Erythroblast (primary cell): Measurements from ENCODE around the gene DGLUCY.

Experiments used
- DNase-seq, 2 experiments: peaks; one replicate each; lab custom pipeline; 2025; lab: John Stamatoyannopoulos, UW
- GATA1 ChIP-seq: IDR thresholded peaks from 2 replicates; pipeline ENCODE4 v1.6.1; 2011; ENCODE audit warnings: low read depth, mild to moderate bottlenecking, control low read depth, low read length, moderate library complexity
- POLR2A ChIP-seq: IDR thresholded peaks from 2 replicates; pipeline ENCODE4 v1.6.1; 2011; ENCODE audit warnings: mild to moderate bottlenecking, low read length

Gene DGLUCY

DNA sequence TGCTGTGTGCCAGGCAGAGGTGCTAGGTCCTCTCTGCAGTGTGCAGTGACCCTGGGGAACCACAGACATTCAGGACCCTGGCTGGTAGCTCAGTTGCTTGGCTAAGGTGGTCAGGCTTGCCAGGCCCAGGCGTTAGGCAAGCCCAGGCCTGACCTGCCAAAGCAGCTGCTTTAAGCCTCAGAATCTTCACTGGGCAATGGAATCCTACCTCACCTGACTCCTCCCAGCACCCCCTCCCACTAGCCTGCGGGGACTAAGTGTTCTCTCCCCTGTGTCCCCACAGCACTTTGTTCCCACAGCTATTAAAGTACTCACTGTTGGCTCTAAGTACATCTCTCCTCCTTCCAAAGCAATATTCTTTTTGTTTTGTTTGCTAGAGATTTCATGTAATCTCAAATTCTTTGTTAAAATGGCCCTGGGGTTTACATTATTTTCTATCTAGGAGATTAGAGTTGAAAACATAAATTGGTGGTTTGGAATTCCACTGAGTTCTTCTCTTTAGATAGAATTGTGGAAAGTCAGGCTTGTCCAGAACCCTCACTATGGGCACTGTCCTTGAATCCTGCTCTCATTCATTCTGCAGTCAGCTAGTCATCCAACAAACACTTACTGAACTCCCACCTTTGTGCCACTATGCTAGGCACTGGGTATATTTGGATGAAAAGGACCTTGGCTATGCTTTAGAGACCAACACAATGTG lies 44.4 kb downstream of the DGLUCY start:
- no peak for TF ChIP-seq GATA1
- no peak for DNase-seq

DNA sequence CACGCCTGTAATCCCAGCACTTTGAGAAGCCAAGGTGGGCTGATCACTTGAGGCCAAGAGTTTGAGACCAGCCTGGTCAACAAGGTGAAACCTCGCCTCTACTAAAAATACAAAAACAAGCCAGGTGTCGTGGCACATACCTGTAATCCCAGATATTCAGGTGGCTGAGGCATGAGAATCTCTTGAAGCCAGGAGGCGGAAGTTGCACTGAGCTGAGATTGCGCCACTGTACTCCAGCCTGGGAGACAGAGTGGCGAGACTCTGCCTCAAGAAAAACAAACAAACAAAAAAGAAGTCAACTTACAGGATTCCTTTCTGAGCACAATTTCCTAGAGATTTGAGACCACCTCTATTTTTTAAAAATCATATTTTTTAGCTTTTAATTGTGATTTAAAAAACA lies 45.3 kb downstream of the DGLUCY start:
- no peak for DNase-seq
- TF ChIP-seq POLR2A: no peak
- TF ChIP-seq GATA1: no peak

DNA sequence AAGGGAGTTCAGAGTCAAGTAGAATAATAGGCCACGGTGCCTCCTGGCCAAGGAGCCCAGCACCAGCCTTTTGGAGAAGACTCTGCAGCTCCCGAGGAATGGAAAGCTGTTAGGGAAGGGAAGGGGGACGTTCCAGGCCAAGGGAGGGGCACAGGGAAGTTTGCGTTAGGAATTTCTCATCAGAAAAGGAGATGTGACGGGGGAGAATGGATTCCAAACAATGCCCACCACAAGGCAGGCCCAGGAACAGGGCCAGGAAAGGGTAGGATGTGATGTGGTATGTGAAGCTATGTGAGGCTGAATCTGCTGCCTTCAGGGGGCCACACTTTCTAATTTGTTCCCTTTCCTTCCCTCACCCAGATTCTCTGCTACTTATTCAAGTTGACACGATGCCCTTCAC lies 46.0 kb downstream of the DGLUCY start:
- DNase-seq: no peak
- TF ChIP-seq POLR2A (no peak), GATA1 (no peak)

DNA sequence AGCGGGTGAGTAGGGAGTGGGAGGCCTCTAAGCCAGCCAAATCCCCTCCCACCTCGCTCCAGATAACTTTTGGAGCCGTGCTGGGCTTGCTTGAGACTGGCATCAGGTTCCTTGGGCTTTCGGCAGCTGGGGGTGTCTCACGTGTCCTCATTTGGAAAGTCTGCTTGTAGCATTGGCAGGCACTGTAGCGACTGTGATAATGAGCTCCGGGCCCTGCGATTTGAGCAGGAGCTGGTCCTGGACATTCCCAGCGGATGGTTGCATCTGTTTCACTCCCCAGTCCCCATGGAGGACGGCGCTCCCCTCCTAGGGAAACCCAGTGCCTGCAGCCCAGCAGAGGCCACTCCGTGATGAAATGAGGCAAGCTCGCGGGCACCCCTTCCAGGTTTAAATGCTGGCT lies 49.4 kb downstream of the DGLUCY start:
- TF ChIP-seq GATA1: no peak
- TF ChIP-seq POLR2A: no peak
- no peak for DNase-seq

DNA sequence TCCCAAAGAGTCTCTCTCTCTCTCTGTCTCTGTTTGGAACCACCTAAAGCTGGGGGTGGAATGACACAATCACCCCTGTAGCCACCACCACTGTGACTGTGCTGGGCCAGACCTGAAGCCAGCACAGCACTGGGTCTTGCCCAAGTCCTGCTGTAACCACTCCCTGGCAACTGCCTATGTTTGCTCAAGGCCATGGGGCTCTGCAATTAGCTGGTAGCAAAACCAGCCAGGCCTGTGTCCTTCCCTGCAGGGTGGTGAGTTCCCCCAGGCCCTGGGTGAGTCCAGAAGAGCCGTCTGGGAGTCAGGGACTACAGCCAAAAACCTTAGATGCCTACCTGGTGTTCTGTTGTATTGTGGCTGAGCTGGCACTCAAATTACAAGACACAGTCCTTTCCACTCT lies 50.8 kb downstream of the DGLUCY start:
- TF ChIP-seq POLR2A (no peak), GATA1 (no peak)
- no peak for DNase-seq

DNA sequence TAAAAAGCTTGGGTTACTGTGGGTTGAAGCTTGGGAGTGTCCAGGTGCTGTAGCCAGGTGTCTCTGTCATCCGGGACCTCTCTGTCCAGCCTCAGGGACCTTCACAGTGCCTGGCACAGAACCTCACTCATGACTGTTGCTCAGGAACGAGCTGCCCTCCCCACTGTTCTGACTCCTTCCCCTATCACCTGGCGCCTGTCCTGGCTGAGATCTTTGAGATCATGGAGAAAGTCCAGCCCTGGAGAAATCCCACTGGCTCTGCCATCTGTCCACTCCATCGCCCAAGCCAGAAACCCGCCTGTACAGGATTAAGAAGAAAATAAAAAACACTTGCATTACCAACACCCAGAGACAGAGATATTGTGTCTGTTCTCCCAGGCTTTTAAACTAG lies 53.5 kb downstream of the DGLUCY start:
- no peak for DNase-seq
- no peak for TF ChIP-seq POLR2A
- TF ChIP-seq GATA1: no peak

DNA sequence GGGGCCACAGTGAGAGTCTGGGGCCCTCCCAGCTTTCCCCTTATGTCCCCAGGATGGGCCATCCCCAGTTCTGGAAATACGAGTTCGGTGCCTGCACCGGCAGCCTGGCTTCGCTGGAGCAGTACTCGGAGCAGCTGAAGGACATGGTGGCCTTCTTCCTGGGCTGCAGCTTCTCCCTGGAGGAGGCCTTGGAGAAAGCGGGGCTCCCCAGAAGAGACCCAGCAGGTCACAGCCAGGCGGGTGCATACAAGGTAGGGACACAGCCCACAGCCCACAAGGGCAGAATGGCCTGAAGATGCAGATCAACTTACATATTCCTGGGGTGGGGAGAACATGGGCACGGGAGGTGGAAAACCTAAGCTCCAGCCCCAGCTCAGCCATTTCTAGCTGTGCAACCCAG lies 56.1 kb downstream of the DGLUCY start:
- DNase-seq: no peak
- TF ChIP-seq GATA1: no peak
- no peak for TF ChIP-seq POLR2A

DNA sequence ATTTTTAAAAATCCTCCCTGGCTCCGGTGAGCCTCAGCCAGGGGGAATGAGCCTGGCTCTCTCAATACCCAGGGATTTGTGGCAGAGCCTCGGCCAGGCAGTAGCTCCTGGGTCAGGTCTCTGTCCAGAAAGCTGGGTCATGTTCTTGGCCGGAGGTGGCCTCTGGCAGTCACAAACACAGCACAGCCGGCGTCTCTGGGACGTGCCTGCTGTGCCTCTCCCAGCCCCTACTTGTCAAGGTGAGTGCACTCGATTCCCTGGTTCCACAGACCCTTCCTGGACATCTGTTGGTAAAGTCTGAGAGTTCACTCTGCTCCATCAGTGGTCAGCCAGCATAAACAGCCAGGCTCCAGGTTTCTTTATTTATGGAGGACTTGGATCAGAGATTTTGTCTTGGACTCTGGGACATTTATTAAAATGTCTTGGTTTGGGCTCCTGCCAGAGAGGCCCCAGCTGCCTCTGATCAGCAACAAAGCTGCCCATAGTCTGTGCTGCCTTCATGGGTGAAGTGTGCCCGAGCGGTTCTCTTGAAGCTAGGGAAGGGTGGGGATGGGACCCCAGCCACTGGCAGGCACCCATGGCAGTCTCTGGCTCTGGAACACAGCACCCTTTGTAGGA lies 56.7 kb downstream of the DGLUCY start:
- TF ChIP-seq POLR2A: no peak
- TF ChIP-seq GATA1: no peak
- no peak for DNase-seq

DNA sequence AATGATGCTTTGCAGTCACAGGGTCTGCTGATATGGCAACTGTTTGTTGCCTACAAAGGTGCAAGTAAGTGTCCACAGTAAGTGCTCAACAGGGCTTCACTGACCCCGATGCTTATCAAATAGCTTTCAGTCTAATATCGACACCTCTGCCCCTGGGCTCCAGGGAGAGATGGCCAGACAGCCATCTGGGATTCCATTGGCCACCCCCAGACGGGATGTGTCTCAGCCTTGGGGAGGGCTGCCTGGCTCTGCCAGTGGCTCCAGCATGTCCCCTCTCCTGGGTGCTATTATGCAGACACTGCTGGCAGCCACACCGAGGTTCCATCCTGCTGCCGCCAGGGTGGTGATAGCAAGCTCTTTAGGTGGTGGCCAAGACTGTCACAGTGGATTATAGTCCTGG lies 57.4 kb downstream of the DGLUCY start:
- TF ChIP-seq GATA1 (no peak), POLR2A (no peak)
- no peak for DNase-seq

DNA sequence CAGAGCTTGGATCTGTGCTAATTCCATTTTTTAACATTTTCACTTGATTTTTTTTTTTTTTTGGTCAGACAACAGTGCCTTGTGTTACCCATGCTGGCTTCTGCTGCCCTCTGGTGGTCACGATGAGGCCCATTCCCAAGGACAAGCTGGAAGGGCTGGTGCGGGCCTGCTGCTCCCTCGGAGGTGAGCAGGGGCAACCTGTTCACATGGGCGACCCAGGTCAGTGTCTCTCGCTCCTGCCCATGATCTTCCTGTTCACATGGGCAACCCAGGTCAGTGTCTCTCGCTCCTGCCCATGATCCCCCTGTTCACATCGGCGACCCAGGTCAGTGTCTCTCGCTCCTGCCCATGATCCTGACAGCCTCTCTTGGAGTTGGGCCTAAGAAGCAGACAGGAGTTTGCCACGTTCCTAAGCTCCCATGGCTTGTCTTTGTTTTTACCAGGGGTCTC lies 59.4 kb downstream of the DGLUCY start:
- TF ChIP-seq GATA1: no peak
- peak; percentile 78 to 89 for DNase-seq

DNA sequence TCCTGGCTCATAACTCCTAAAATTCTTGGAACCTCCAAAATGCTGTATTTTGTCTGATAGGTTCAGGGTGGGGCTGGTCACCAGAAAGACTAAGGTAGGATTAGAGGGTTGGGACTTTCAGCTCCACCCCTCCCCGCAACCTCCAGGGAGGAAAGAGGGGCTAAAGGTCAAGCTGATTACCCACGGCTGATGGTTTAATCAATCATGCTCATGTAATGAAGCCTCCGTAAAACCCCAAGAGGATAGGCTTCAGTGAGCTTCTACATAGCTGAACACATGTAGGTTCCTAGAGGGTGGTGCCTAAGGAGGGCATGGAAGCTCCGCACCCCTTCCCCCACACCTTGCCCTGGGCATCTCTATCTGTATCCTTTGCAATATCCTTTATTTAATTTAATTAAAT lies 60.0 kb downstream of the DGLUCY start:
- TF ChIP-seq POLR2A: no peak
- TF ChIP-seq GATA1: no peak
- no peak for DNase-seq

DNA sequence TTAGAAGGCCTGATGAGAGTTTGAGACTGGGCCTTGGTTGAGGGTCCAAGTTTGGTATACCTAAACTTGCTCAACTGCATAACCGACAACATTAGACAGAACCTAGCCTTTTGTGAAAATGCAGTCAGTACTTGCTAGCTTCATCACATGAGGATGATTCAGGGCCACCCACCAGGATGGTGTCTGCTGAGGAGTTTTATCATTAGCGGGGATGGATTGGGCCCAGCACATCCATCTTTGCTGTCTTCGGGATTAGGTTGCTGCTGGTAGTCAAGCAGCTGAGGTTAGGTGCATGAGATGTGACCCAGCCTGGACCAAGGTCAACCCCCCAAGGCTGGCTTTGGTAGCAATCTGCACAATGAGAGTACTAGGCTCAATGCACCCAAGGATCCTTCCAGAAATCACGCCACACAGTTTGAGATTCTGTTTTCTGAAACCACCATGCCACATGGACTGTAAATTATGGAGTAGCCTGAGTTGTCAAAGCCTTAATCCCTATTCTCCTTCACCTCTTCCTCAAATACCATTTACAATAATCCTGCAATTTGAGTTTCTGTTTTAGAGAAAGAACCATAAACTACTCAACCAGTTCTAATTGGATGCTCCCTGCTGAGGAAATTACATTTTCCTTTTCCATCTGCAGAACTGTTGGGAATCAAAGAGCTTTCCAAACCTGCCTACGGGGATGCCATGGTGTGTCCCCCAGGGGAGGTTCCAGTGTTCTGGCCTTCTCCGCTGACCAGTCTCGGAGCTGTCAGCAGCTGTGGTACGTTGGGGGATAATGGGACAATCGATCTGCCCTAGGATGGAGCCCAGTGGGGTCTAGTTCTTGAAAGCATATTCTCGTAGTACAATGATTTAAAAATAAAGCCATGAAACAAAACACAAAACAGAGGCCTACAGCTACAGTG lies 61.7 kb downstream of the DGLUCY start:
- no peak for TF ChIP-seq GATA1
- no peak for TF ChIP-seq POLR2A
- no peak for DNase-seq

DNA sequence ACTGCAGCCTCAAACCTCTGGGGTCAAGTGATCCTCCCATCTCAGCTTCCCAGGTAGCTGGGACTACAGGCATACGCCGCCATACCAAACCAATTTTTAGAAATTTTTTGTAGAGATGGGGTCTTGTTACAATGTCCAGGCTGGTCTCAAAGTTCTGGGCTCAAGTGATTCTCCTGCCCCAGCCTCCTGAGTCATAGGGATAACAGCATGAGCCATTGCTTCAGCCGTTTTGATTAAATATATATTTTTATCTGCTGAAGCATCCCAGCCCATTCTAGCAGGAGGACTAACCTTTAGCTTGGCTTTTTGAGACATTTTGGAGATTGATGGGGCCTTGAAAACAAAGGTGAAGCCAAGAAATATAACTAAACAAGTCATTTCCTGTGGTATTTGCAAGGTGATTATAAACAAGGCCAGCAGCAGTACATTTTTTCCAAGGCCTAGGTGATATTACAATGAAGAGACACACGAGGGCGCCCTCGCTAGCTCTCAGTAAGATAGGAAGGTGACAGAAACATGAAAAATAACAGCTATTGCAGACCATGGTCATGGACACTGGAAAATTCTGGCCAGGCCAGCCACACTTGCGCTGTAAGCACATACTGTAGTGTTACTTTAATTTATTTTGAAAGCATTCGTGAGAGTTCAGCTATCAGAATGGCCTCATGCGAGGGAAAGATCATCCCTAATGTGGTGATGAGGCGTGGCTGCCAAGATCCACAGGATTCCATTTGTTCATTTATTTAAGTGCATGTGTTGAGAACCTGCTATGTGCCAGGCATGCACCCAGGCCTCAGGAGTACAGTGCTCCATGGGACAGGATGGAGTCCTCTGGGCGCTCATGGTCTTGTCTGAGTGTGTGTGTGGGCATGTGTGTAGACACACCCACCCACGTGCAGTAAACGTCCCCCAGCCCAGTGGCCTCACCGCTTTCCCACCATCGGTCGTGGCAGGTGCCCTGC lies 63.5 kb downstream of the DGLUCY start:
- DNase-seq: peak; percentile 68 to 83
- TF ChIP-seq GATA1 (no peak), POLR2A (no peak)
